Activated effector memory CD4-positive, alpha-beta T cell treated with Interleukin-2 at 50 U/mL for 16 hours (primary cell): ENCODE results near the gene FAM20A.

Experiments used
- DNase-seq: peaks from one replicate; pipeline ENCODE4 v3.0.0-alpha.2; 2020

FAM20A gene

GRCh38 chr17:68600931-68601564 lies at the start of gene FAM20A:
Gene FAM20A, minus strand, starts transcription at chr17:68601367. Its CDS starts 701 bp downstream, at chr17:68600666.
- DNase-seq: no peak

DNA sequence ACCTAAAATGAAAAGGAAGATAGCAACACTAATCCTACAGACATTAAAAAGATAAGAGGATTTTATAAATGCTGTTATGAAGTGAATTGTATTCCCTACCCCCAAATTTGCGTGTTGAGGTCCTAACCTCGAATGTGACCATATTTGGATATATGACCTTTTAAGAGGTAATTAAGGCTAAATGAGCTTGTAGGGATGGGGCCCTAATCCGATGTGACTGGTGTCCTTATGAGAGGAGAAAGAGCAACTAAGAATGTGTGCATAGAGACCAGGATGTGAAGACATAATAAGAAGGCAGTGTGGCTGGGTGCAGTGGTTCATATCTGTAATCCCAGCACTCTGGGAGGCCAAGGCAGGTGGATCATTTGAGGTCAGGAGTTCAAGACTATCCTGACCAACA lies 48.2 kb upstream of the FAM20A start:
- DNase-seq: no peak

- DNase-seq: no peak
These were observed 45.7 kb upstream of the FAM20A start for GRCh38 chr17:68646626-68647526.

- no peak for DNase-seq
These were observed 40.9 kb upstream of the FAM20A start for GRCh38 chr17:68642118-68642412.

- no peak for DNase-seq
These were observed 40.3 kb upstream of the FAM20A start for GRCh38 chr17:68641276-68642117.

DNA sequence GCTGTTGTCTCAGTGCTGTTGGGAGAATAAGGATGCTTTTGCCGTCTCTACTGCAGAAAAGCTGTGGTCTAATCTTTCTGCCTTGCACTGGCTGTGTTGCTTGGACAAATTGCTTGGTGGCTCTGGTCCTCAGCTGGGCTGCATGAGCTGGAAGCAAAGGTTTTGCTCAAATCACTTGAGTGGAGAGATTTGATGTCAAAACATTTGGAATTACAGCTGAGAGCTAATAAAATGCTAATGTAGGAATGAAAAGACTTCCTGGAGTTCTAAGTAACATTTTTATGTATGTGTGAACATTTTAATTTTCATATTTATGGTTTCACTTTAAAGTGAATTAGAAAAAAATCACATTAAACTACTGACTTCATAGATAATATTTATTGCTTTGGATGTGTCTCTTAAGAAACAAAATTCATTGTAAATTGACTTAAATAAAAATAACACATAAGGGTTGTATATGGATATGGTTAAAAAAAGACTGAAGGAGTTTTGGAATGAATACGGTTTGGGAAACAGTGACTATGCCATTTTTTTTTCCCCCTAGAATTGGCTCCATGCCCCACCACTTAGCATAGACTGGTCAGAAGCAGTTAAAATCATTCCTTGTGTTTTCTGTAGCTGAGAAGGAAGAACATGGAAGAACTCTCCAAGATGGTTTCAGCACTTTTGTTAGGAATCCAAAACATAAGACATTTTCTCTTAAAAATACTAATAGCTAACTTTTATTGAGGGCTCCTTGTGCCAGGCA lies 39.2 kb upstream of the FAM20A start:
- DNase-seq: no peak

- DNase-seq: no peak
These were observed 33.2 kb upstream of the FAM20A start for GRCh38 chr17:68634345-68634876.

- no peak for DNase-seq
These were observed 27.4 kb upstream of the FAM20A start for GRCh38 chr17:68628576-68628957.

DNA sequence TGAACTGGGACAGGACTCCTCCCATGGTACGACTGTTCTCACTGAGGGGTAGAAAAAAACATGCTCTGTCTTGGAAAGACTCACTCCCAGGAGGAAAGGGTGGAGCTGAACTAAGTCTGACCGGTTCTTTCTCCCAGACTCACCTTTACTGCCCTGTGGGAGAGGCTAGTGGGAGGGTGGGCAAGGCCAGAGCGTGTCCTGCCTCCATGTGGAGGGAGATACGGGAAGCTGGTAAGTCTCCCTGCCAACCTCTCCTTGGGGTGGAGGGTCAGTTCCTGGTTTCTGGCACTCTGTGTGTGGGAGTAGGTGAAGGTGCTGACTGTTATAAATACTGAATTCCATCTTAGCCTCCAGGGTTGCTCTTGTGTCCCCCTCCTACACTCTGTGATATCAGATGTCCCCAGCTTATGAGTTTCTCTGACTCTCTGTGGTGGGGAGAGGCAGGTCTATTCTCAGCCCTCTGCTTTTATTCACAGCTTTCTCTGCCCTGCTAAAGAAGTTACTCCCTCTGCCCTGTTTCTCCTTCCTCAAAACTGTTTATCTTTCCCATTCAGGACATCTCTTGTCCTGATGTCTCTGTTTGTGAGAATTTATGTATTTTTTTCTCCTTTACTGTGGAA lies 26.9 kb upstream of the FAM20A start:
- no peak for DNase-seq

DNA sequence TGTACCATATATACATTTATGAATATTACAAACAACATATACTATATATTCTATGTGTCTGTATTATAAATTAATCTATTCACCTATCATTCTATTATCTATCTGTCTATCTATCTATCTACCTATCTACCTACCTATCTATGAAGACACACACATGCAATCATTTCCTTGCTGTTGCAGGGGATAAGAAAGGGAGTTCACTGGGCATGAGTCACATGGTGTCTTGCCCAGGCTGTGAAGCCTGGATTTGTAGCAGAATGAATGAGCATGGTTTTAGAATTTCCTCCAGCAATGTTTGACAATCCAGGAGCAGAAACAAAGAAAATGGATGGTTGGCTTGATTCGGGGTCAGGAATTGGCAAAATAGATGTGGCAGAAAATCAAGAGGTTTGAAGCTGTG lies 23.2 kb upstream of the FAM20A start:
- no peak for DNase-seq

DNA sequence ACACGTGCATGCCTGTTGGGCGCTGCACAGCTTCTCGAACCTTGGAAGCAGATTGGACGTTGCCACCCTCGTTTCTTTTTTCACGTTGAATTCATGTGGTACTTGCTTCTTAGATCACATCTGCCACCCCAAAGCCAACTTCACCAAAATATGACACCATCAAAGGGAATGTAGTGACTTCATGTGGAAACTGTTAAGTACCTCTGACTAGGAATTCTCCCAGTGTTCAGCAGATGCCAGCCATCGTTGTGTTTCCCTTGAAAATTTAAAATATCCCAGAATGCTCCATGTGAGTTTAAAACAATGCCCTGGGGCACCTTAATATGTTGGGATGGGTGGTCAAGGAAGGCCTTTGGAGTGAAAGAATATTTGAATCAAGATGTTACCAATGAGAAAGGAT lies 22.6 kb upstream of the FAM20A start:
- no peak for DNase-seq

GRCh38 chr17:68622423-68622822 lies 21.3 kb upstream of the FAM20A start:
- no peak for DNase-seq

- no peak for DNase-seq
These were observed 19.9 kb upstream of the FAM20A start for GRCh38 chr17:68621065-68621464.

GRCh38 chr17:68616334-68616733 lies 15.2 kb upstream of the FAM20A start:
- DNase-seq: no peak

GRCh38 chr17:68614718-68615117 lies 13.6 kb upstream of the FAM20A start:
- DNase-seq: no peak

- no peak for DNase-seq
These were observed 12.7 kb upstream of the FAM20A start for GRCh38 chr17:68613739-68614298.

GRCh38 chr17:68612923-68613292 lies 11.7 kb upstream of the FAM20A start:
- no peak for DNase-seq

DNA sequence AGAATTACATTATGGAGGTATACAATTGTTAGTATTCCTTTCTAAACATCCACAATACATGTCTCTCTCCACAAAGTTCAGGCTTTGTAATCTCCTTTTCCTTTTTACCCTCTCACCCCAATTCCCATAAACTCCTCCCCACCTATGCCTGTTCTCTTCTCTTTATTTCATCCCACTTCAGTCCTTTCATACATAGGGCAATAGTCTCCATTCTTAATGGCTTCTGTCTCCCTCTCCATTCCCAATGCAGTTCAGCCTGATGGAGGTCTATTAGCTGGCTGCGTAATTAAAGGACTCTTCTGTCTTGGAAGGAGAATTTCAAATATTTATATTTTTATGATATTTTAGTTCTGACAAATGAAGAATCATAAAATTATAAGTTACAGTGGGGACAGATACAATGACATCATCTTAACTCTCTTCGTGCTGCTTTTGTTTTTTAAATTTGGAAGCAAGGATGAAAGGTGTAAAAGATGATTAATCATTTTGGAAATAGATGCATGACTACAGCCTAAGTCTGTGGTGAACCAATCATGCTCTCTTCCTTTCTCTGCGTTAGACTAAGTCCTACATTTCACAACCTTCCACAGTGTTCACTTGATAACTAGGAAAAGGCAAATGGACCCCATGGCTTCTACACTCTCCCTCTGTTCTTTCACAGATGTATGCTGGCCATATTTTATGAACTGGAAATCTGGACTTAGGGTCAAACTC lies 11.2 kb upstream of the FAM20A start:
- DNase-seq: no peak

- no peak for DNase-seq
These were observed 10.4 kb upstream of the FAM20A start for GRCh38 chr17:68611353-68612208.

- DNase-seq: no peak
These were observed 9.4 kb upstream of the FAM20A start for GRCh38 chr17:68610554-68610953.
